HG03139 (cell line): ENCODE data around the gene MUC20.
"Not testable (repeated sequence)": the region's sequence is repeated elsewhere in the genome, so short reads cannot be mapped to it uniquely, and the experiment has no call there.

ENCODE experiments used
- ATAC-seq: cut with Tn5 transposase; IDR thresholded peaks from one replicate; pipeline ENCODE4 v1.9.1; 2021; ENCODE audit not compliant: unreplicated experiment

The MUC20 gene, protein sequence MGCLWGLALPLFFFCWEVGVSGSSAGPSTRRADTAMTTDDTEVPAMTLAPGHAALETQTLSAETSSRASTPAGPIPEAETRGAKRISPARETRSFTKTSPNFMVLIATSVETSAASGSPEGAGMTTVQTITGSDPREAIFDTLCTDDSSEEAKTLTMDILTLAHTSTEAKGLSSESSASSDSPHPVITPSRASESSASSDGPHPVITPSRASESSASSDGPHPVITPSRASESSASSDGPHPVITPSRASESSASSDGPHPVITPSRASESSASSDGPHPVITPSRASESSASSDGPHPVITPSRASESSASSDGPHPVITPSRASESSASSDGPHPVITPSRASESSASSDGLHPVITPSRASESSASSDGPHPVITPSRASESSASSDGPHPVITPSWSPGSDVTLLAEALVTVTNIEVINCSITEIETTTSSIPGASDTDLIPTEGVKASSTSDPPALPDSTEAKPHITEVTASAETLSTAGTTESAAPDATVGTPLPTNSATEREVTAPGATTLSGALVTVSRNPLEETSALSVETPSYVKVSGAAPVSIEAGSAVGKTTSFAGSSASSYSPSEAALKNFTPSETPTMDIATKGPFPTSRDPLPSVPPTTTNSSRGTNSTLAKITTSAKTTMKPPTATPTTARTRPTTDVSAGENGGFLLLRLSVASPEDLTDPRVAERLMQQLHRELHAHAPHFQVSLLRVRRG

GRCh38 chr3:195720831-195721506 is at the start of gene MUC20:
MUC20 (plus strand) TSS chr3:195720978; CDS start chr3:195721008, 30 bp downstream.
- ATAC-seq = not testable (repeated sequence)

DNA sequence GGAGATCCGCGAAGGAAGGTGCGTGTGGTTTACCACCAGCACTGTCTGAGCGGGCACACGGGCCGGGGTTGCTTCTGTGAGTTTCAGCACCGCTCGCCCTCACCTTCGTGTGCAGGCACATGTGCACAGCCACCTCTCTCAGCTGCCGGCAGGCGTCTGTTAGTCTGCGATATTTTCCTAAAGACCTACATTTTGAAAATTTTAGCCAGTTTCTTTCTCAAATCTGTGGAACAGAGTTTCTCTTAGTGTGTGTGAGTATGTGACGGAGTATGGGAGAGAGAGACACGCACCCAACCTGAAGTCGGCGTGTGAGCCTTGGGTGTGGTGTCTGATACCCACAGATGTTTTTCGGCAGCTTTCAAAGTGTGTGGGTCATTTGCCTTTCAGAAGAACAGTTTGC is 49.5 kb upstream of the MUC20 start:
- ATAC-seq = not testable (repeated sequence)

GRCh38 chr3:195673711-195674110 is 47.1 kb upstream of the MUC20 start:
- not testable (repeated sequence) for ATAC-seq

GRCh38 chr3:195678391-195679015 is 42.3 kb upstream of the MUC20 start:
- ATAC-seq = not testable (repeated sequence)

DNA sequence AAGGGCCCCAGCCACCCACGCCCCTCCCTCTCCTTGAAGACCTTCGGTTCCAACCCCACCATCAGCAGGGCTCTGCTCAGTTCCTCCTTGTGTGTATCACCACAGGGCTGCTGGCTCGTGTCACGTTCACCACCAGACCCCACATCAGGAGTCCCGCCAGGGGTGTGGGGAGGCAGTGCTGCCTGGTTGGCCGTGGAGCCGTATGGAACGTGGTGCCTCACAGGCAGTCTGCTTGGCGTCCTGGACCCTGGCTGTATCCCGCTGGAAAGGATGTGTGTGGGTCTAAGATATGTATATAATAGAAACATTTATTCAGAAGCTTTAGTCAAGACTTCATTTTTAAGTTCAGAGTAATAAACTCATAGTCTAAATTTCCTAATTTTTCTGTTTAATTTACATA is 40.1 kb upstream of the MUC20 start:
- ATAC-seq = not testable (repeated sequence)

GRCh38 chr3:195681458-195682103 is 39.2 kb upstream of the MUC20 start:
- ATAC-seq = not testable (repeated sequence)

GRCh38 chr3:195682104-195682742 is 38.6 kb upstream of the MUC20 start:
- ATAC-seq = not testable (repeated sequence)

- ATAC-seq = not testable (repeated sequence)
These were observed 36.9 kb upstream of the MUC20 start for GRCh38 chr3:195683722-195684526.

DNA sequence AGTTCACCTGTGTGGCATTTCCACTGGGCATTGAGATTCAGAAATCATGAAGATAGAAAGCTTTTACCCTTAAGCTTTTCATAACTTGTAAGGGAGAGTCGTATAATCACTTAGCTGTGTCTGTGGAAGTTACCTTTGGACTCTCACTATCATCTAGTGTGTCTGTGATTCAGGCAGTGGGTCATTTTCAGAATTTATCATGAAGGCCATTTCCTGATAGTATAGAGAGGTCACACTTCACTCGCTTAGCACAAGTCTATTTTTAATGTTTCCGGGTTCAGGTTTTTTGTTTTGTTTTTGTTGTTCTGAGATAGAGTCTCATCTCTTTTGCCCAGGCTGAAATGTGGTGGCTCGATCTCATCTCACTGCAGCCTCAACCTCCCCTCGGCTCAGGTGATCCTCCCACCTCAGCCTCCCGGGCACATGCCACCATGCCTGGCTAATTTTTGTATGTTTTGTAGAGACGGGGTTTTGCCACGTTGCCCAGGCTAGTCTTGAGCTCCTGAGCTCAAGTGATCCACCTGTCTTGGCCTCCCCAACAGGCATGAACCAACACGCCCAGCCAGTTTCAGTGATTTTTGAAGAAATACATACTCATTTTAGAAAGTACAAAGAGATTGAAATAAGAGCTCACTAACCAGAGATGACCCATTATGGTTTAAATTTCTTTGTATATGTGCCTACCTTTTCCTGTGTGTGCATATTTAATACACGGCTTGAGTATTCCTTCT is 36.1 kb upstream of the MUC20 start:
- not testable (repeated sequence) for ATAC-seq

GRCh38 chr3:195686537-195687208 is 34.1 kb upstream of the MUC20 start:
- not testable (repeated sequence) for ATAC-seq

- ATAC-seq = not testable (repeated sequence)
These were observed 33.5 kb upstream of the MUC20 start for GRCh38 chr3:195687209-195687760.

DNA sequence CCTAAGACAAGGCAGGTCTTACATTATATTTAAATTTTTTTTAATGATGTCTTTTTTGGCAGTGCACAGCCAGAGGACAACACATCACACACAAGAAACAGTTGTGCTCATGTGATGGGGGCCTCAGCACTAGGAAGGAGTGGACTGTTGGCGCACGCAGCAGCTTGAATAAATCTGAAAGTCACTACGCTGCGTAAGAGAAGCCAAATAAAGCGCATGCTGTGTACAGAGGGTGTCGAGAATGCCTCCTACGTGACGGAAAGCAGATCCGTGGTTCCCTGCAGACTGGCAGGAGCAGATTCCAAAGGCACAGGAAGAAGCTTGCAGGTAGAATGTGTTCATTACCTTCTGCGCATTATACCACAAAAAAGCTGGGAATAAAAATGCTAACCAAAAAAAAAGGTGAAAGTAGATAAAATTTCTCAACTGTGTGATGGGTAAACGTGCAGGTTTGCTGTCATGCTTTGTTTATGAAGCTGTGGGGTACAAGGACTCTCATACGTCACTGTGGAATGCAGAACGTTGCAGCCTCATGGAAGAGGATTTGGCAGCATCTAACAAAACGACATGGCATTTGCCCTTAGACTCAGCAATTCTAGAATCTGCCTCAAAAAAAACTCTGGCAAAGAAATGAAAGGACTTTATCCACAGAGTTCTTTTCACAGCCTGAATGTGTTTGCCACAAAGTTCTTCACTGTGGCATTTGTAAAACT is 32.2 kb upstream of the MUC20 start:
- not testable (repeated sequence) for ATAC-seq

- ATAC-seq = not testable (repeated sequence)
These were observed 31.4 kb upstream of the MUC20 start for GRCh38 chr3:195689184-195690070.

- ATAC-seq = no peak
These were observed 29.8 kb upstream of the MUC20 start for GRCh38 chr3:195690951-195691350.

DNA sequence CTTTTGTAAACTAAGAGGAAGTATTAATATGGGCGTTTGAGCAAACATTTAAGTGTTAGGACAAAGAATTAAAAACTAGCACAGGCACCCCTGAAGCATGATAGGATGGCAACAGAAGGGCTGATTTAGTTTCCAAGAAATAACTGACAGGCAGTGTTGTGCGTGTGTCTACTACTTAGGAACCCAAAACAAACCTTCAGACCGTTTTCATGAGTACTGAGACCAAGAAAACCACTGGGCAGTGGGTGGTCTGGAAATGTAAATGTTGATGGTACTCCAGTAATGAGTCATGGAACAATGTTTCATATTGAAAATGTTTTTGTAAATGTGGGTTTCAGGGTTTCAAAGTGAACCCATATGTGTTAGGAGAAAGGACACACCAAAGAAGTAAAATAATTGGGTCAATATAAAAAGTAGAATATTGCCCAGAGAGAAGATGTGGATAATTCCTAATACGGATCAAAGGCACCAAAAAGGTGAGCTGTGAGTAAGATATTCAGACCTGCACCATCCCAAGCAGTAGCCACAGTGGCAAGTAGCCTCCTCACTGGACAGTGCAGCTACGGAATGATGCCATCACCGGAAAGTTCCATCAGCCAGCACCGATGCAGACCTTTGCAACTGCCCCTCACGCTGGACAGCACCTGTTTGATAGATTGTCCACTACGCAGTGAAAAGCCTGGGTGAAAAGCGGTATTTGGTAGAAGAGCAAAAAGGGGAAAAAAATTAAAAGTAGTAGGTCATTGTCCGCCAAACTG is 29.0 kb upstream of the MUC20 start:
- ATAC-seq = not testable (repeated sequence)
